ENCODE results near the gene DOHH.
A peak's percentile ranks its signal among the peaks of the same experiment; 100 is the strongest.

Gene DOHH

GRCh38 chr19:3450796-3451411 is 49.6 kb downstream of the DOHH start (continued):
- TF ChIP-seq ZNF16 (tag by site-specific recombination; IDR thresholded peaks at IDR 0.05; ENCODE audit: low read depth), result no peak
- no peak for TF ChIP-seq ZNF777 (tag by site-specific recombination; IDR thresholded peaks at IDR 0.05; ENCODE audit: borderline replicate concordance)
- no peak for TF ChIP-seq CTCF (tag by site-specific recombination; IDR thresholded peaks at IDR 0.05)
- TF ChIP-seq, protein P1, sequence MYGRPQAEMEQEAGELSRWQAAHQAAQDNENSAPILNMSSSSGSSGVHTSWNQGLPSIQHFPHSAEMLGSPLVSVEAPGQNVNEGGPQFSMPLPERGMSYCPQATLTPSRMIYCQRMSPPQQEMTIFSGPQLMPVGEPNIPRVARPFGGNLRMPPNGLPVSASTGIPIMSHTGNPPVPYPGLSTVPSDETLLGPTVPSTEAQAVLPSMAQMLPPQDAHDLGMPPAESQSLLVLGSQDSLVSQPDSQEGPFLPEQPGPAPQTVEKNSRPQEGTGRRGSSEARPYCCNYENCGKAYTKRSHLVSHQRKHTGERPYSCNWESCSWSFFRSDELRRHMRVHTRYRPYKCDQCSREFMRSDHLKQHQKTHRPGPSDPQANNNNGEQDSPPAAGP (tag by site-specific recombination; IDR thresholded peaks at IDR 0.05), result peak; percentile 51; the same call in 1 of the 2 replicates
- no peak for TF ChIP-seq ZFHX2 (tag by site-specific recombination; conservative IDR thresholded peaks at IDR 0.05)
- TF ChIP-seq HOXA7 (CRISPR knock-in tag; IDR thresholded peaks at IDR 0.05; ENCODE audit: borderline replicate concordance), result no peak
- no peak for TF ChIP-seq ZFP3 (tag by site-specific recombination; IDR thresholded peaks at IDR 0.05; ENCODE audit: low read depth)
- TF ChIP-seq ZNF561 (tag by site-specific recombination; IDR thresholded peaks at IDR 0.05; ENCODE audit: borderline replicate concordance), result 0 out of 2 replicates have a peak, but pooled peaks have one; percentile 42
- TF ChIP-seq GLI2 (tag by site-specific recombination; IDR thresholded peaks at IDR 0.05; ENCODE audit: borderline replicate concordance, low read depth), result no peak
- no peak for TF ChIP-seq PRDM4 (tag by site-specific recombination; IDR thresholded peaks at IDR 0.05)
- TF ChIP-seq ZNF155 (tag by site-specific recombination; IDR thresholded peaks at IDR 0.05), result no peak
- TF ChIP-seq, protein P2, sequence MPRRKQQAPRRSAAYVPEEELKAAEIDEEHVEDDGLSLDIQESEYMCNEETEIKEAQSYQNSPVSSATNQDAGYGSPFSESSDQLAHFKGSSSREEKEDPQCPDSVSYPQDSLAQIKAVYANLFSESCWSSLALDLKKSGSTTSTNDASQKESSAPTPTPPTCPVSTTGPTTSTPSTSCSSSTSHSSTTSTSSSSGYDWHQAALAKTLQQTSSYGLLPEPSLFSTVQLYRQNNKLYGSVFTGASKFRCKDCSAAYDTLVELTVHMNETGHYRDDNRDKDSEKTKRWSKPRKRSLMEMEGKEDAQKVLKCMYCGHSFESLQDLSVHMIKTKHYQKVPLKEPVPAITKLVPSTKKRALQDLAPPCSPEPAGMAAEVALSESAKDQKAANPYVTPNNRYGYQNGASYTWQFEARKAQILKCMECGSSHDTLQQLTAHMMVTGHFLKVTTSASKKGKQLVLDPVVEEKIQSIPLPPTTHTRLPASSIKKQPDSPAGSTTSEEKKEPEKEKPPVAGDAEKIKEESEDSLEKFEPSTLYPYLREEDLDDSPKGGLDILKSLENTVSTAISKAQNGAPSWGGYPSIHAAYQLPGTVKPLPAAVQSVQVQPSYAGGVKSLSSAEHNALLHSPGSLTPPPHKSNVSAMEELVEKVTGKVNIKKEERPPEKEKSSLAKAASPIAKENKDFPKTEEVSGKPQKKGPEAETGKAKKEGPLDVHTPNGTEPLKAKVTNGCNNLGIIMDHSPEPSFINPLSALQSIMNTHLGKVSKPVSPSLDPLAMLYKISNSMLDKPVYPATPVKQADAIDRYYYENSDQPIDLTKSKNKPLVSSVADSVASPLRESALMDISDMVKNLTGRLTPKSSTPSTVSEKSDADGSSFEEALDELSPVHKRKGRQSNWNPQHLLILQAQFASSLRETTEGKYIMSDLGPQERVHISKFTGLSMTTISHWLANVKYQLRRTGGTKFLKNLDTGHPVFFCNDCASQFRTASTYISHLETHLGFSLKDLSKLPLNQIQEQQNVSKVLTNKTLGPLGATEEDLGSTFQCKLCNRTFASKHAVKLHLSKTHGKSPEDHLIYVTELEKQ (tag by site-specific recombination; IDR thresholded peaks at IDR 0.05; ENCODE audit: borderline replicate concordance), result no peak
- TF ChIP-seq ZBTB21 (tag by site-specific recombination; IDR thresholded peaks at IDR 0.05), result peak; percentile 97
- no peak for TF ChIP-seq ZBTB17 (tag by site-specific recombination; IDR thresholded peaks at IDR 0.05)
- TF ChIP-seq BCL6B (tag by site-specific recombination; IDR thresholded peaks at IDR 0.05), result no peak
- no peak for TF ChIP-seq ZNF658 (tag by site-specific recombination; IDR thresholded peaks at IDR 0.05)
- no peak for TF ChIP-seq ZNF350 (tag by site-specific recombination; IDR thresholded peaks at IDR 0.05)
- no peak for TF ChIP-seq ZNF341 (tag by site-specific recombination; IDR thresholded peaks at IDR 0.05; ENCODE audit: low read depth)
- TF ChIP-seq ZNF169 (tag by site-specific recombination; IDR thresholded peaks at IDR 0.05), result no peak
- TF ChIP-seq ZNF366 (tag by site-specific recombination; conservative IDR thresholded peaks at IDR 0.05), result peak; percentile 87
- TF ChIP-seq ZBTB7A (tag by site-specific recombination; IDR thresholded peaks at IDR 0.05; ENCODE audit: low read depth), result no peak
- no peak for TF ChIP-seq ZNF404 (tag by site-specific recombination; IDR thresholded peaks at IDR 0.05)
- no peak for TF ChIP-seq ZNF529 (tag by site-specific recombination; IDR thresholded peaks at IDR 0.05; ENCODE audit: insufficient replicate concordance)
- TF ChIP-seq ZNF610 (tag by site-specific recombination; IDR thresholded peaks at IDR 0.05; ENCODE audit: borderline replicate concordance), result no peak
- TF ChIP-seq ZNF707 (tag by site-specific recombination; IDR thresholded peaks at IDR 0.05), result no peak
- peak; percentile 68; the same call in 1 of the 2 replicates for TF ChIP-seq ZFP37 (tag by site-specific recombination; IDR thresholded peaks at IDR 0.05)
- no peak for TF ChIP-seq ZNF747 (tag by site-specific recombination; IDR thresholded peaks at IDR 0.05)
- TF ChIP-seq, protein P3, sequence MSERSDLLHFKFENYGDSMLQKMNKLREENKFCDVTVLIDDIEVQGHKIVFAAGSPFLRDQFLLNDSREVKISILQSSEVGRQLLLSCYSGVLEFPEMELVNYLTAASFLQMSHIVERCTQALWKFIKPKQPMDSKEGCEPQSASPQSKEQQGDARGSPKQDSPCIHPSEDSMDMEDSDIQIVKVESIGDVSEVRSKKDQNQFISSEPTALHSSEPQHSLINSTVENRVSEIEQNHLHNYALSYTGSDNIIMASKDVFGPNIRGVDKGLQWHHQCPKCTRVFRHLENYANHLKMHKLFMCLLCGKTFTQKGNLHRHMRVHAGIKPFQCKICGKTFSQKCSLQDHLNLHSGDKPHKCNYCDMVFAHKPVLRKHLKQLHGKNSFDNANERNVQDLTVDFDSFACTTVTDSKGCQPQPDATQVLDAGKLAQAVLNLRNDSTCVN (tag by site-specific recombination; optimal IDR thresholded peaks at IDR 0.05), result no peak
- no peak; the same call in 1 of the 2 replicates for TF ChIP-seq KLF8 (tag by site-specific recombination; IDR thresholded peaks at IDR 0.05)
- no peak for TF ChIP-seq ZNF2 (tag by site-specific recombination; IDR thresholded peaks at IDR 0.05)

All from HEK293 (cell line).